IMR-90 (cell line): ENCODE data around the gene DMD. TPM values are rescaled to one million over a fixed set of nuclear protein-coding genes. Genes with fewer than 3 reads are reported as not detected.

ENCODE experiments used
- ATAC-seq: fragments of 200-7000 bp; cut with Tn5 transposase; 2 replicates; pipeline ENCODE4 v1.9.1; 2020; ENCODE audit warnings: low read depth, mild to moderate bottlenecking, moderate library complexity
- BruUV-seq: library from RNA; stranded (reverse); fragments of 400-500 nt; replicated peaks from 2 replicates; lab custom pipeline; 2021; lab: Mats Ljungman, UMichigan
- CTCF ChIA-PET: fragments of 300-600 bp; formaldehyde crosslinking; extraction: SDS; loops from one replicate; lab custom pipeline; 2021; ENCODE audit warnings: antibody characterized with exemption; lab: Yijun Ruan, JAX
- POLR2A ChIA-PET: fragments of 300-600 bp; sonication (Branson Sonifier 250); formaldehyde crosslinking; loops from one replicate; lab custom pipeline; 2022; ENCODE audit warnings: antibody characterized with exemption; ENCODE audit not compliant: unreplicated experiment; lab: Charles Lee
- DNase-seq: peaks from one replicate; pipeline ENCODE4 v3.0.0; 2013
- H2AFZ ChIP-seq: replicated peaks from 2 replicates; pipeline ENCODE3; 2013; ENCODE audit warnings: low read length, mild to moderate bottlenecking; ENCODE audit not compliant: poor library complexity
- H2AK5ac ChIP-seq: 2 replicates; pipeline ENCODE4 v1.6.1; 2013; ENCODE audit warnings: low read depth, low read length, inconsistent platforms
- H2AK9ac ChIP-seq: replicated peaks from 2 replicates; pipeline ENCODE3; 2013; ENCODE audit warnings: mild to moderate bottlenecking, low read depth, low read length, moderate library complexity; ENCODE audit not compliant: poor library complexity
- H2BK120ac ChIP-seq: 2 replicates; pipeline ENCODE4 v1.6.1; 2013; ENCODE audit warnings: low read depth, low read length, inconsistent platforms
- H2BK15ac ChIP-seq: 3 replicates; pipeline ENCODE4 v1.6.1; 2013; ENCODE audit warnings: low read depth, low read length, inconsistent platforms
- H2BK20ac ChIP-seq: 2 replicates; pipeline ENCODE4 v1.6.1; 2013; ENCODE audit warnings: low read depth, mild to moderate bottlenecking, inconsistent platforms, low read length, moderate library complexity
- H2BK5ac ChIP-seq: 2 replicates; pipeline ENCODE4 v1.6.1; 2013; ENCODE audit warnings: mild to moderate bottlenecking, low read depth, low read length, inconsistent platforms; ENCODE audit not compliant: poor library complexity, severe bottlenecking
- H3K14ac ChIP-seq: replicated peaks from 2 replicates; pipeline ENCODE4 v1.6.1; 2013; ENCODE audit warnings: low read depth, low read length, inconsistent platforms
- H3K18ac ChIP-seq: 2 replicates; pipeline ENCODE4 v1.6.1; 2013; ENCODE audit warnings: low read depth, low read length, control low read depth
- H3K23ac ChIP-seq: 2 replicates; pipeline ENCODE4 v1.6.1; 2013; ENCODE audit warnings: low read depth, low read length, inconsistent platforms
- H3K27ac ChIP-seq: 2 replicates; pipeline ENCODE4 v1.5.1; 2013; ENCODE audit warnings: mild to moderate bottlenecking, control low read depth, low read length; ENCODE audit not compliant: insufficient read depth
- H3K27me3 ChIP-seq: 2 replicates; pipeline ENCODE4 v1.6.1; 2013; ENCODE audit warnings: low read length; ENCODE audit not compliant: control insufficient read depth, insufficient read depth
- H3K36me3 ChIP-seq: 2 replicates; pipeline ENCODE4 v1.6.1; 2013; ENCODE audit warnings: low read length, mixed read lengths; ENCODE audit not compliant: control insufficient read depth, insufficient read depth
- H3K4ac ChIP-seq: 2 replicates; pipeline ENCODE4 v1.6.1; 2013; ENCODE audit warnings: low read depth, low read length, inconsistent platforms
- H3K4me1 ChIP-seq: 2 replicates; pipeline ENCODE4 v1.6.1; 2013; ENCODE audit warnings: low read length, mixed read lengths; ENCODE audit not compliant: control insufficient read depth, insufficient read depth
- H3K4me2 ChIP-seq: 2 replicates; pipeline ENCODE4 v1.6.1; 2013; ENCODE audit warnings: low read depth, mild to moderate bottlenecking, control low read depth, low read length, moderate library complexity
- H3K4me3 ChIP-seq: 2 replicates; pipeline ENCODE4 v1.5.1; 2013; ENCODE audit warnings: low read depth, mild to moderate bottlenecking, control low read depth, low read length, moderate library complexity; ENCODE audit not compliant: insufficient read depth
- H3K56ac ChIP-seq: 2 replicates; pipeline ENCODE4 v1.6.1; 2013; ENCODE audit warnings: low read length, inconsistent platforms; ENCODE audit not compliant: insufficient read depth; ENCODE audit errors: extremely low read depth
- H3K79me1 ChIP-seq, 2 experiments: 2 replicates each; pipeline ENCODE4 v1.6.1; 2013; ENCODE audit warnings: low read length in 2 of 2, inconsistent platforms in 1 of 2, low read depth in 1 of 2
- H3K9ac ChIP-seq: 2 replicates; pipeline ENCODE4 v1.6.1; 2013; ENCODE audit warnings: low read depth, low read length, control low read depth
- H3K9me1 ChIP-seq: 2 replicates; pipeline ENCODE4 v1.6.1; 2013; ENCODE audit warnings: low read length, inconsistent platforms; ENCODE audit not compliant: insufficient read depth
- H3K9me3 ChIP-seq: 2 replicates; pipeline ENCODE4 v1.6.1; 2013; ENCODE audit warnings: low read length; ENCODE audit not compliant: control insufficient read depth, insufficient read depth
- H4K20me1 ChIP-seq: 2 replicates; pipeline ENCODE4 v1.6.1; 2013; ENCODE audit warnings: low read length, inconsistent platforms; ENCODE audit not compliant: insufficient read depth
- H4K5ac ChIP-seq: 2 replicates; pipeline ENCODE4 v1.6.1; 2013; ENCODE audit warnings: mild to moderate bottlenecking, low read depth, low read length, control low read depth
- H4K8ac ChIP-seq, 2 experiments: 2 replicates each; pipeline ENCODE4 v1.6.1; 2013; ENCODE audit warnings: low read depth in 2 of 2, low read length in 2 of 2, control low read depth in 1 of 2, inconsistent platforms in 1 of 2
- H4K91ac ChIP-seq: 2 replicates; pipeline ENCODE4 v1.6.1; 2013; ENCODE audit warnings: low read depth, low read length, inconsistent platforms; ENCODE audit not compliant: insufficient read depth
- BHLHE40 ChIP-seq: fragments of 150-350 bp; IDR thresholded peaks from 2 replicates; pipeline ENCODE4 v1.6.1; 2016; ENCODE audit warnings: mild to moderate bottlenecking, low read depth, low read length
- CEBPB ChIP-seq: IDR thresholded peaks from 2 replicates; pipeline ENCODE4 v1.6.1; 2012; ENCODE audit warnings: low read depth, low read length, improper control_type of control experiment
- CHD1 ChIP-seq: IDR thresholded peaks from 2 replicates; pipeline ENCODE4 v1.6.1; 2012; ENCODE audit warnings: low read depth, low read length, improper control_type of control experiment
- FOS ChIP-seq: fragments of 150-350 bp; IDR thresholded peaks from 2 replicates; pipeline ENCODE4 v1.6.1; 2016; ENCODE audit warnings: low read depth, low read length
- MAZ ChIP-seq: IDR thresholded peaks from 2 replicates; pipeline ENCODE4 v1.6.1; 2012; ENCODE audit warnings: low read depth, mild to moderate bottlenecking, low read length, improper control_type of control experiment, moderate library complexity, borderline replicate concordance
- MXI1 ChIP-seq: IDR thresholded peaks from 2 replicates; pipeline ENCODE4 v1.6.1; 2012; ENCODE audit warnings: low read depth, mild to moderate bottlenecking, low read length, moderate library complexity, borderline replicate concordance
- NFE2L2 ChIP-seq: fragments of 150-350 bp; IDR thresholded peaks from 2 replicates; pipeline ENCODE4 v1.6.1; 2016; ENCODE audit warnings: low read depth, mild to moderate bottlenecking, low read length
- POLR2A ChIP-seq: IDR thresholded peaks from 2 replicates; pipeline ENCODE4 v1.6.1; 2012; ENCODE audit warnings: mild to moderate bottlenecking, low read depth, low read length
- RCOR1 ChIP-seq: IDR thresholded peaks from 2 replicates; pipeline ENCODE4 v1.6.1; 2012; ENCODE audit warnings: mild to moderate bottlenecking, low read length, improper control_type of control experiment; ENCODE audit not compliant: insufficient replicate concordance
- RFX5 ChIP-seq: IDR thresholded peaks from 2 replicates; pipeline ENCODE4 v1.8.0; 2012; ENCODE audit warnings: low read depth, mild to moderate bottlenecking, low read length, moderate library complexity
- WGBS, 2 experiments: methylation state at CpG; one replicate each; pipeline versions ENCODE4 v1.1.5 to v1.1.7; 2013; ENCODE audit warnings: missing lambda C conversion rate in 2 of 2; ENCODE audit not compliant: insufficient read length in 1 of 2; ENCODE audit errors: extremely low coverage in 2 of 2; 5-methylcytosine and 5-hydroxymethylcytosine counted together
- dilution Hi-C: fragments of 300-500 bp; cut with HindIII; formaldehyde crosslinking; loops from one replicate; pipeline ENCODE4 v1.14.3; 2018; ENCODE audit warnings: low sequenced_read_pairs; ENCODE audit not compliant: unreplicated experiment
- in situ Hi-C: fragments of 300-500 bp; cut with MboI; formaldehyde crosslinking; loops from 3 replicates; pipeline ENCODE4 v1.14.3; 2019; ENCODE audit warnings: low sequenced_read_pairs, inconsistent platforms, mixed read lengths
- intact Hi-C: fragments of 100-400 bp; cut with micrococcal nuclease; formaldehyde crosslinking; loops from 2 replicates; pipeline ENCODE4 v1.10.0; 2022
- polyA plus RNA-seq, 3 experiments: library from polyadenylated mRNA; depleted of rRNA; stranded (reverse); fragments of >200 nt; gene quantifications; 2 replicates each; pipeline ENCODE4 v1.2.3, GENCODE V29; 2012; ENCODE audit warnings: low replicate concordance in 1 of 3
- total RNA-seq: library from RNA; depleted of rRNA; stranded (reverse); fragments of >200 nt; gene quantifications from 2 replicates; pipeline ENCODE4 v1.2.3, GENCODE V29; 2012
- TF ChIP-seq, protein P1 (sequence below): fragments of 150-350 bp; IDR thresholded peaks from 2 replicates; pipeline ENCODE4 v1.6.1; 2017; ENCODE audit warnings: mild to moderate bottlenecking, antibody characterized with exemption, low read length, low read depth
- TF ChIP-seq, protein P2 (sequence below): fragments of 150-350 bp; IDR thresholded peaks from 2 replicates; pipeline ENCODE4 v1.6.1; 2016; ENCODE audit warnings: low read depth, mild to moderate bottlenecking, low read length, moderate library complexity, borderline replicate concordance

Gene DMD
- total and polyA plus RNA-seq, 2 of the 4 experiments (the other 2 are of a cell fraction) = 6.6 to 11.8 TPM

DNA sequence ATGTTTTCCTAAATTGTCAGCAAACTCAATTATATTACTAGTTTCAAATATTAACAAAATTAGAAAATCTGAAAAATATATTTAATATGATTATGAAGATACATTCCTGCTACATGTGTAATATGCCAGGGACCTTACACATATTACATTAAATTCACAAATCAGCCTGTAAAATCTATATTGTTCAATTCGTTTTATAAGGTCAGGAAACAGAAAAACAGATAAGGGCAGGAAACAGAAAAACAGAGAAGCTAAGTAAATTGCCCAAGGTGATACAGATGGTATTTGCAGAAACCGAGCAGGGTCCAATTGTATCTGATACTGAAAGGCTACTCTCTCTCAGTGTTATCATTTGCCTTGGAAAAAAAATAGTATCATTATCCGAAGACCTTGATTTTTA lies 739.0 kb downstream of the DMD start:
- no peaks in the 10 kb centered on the region for H3K9me3 ChIP-seq
- H2BK120ac ChIP-seq = no peak overlapping the region
- H3K27me3 ChIP-seq = no peaks in the 10 kb centered on the region
- H3K4me1 ChIP-seq = no peaks in the 10 kb centered on the region
- no peak overlapping the region for H2BK15ac ChIP-seq
- H3K79me1 ChIP-seq = no peaks in the 10 kb centered on the region
- H4K91ac ChIP-seq = no peak overlapping the region
- no peak overlapping the region for H3K56ac ChIP-seq
- no peak overlapping the region for H3K27ac ChIP-seq
- H4K8ac ChIP-seq = no peak overlapping the region
- BruUV-seq = no TSS peak
- TF ChIP-seq CHD1 (no peak), BHLHE40 (no peak), CEBPB (no peak), RCOR1 (no peak), NFE2L2 (no peak), POLR2A (no peak), MAZ (no peak), FOS (no peak), RFX5 (no peak), MXI1 (no peak)
- TF ChIP-seq, protein P1, sequence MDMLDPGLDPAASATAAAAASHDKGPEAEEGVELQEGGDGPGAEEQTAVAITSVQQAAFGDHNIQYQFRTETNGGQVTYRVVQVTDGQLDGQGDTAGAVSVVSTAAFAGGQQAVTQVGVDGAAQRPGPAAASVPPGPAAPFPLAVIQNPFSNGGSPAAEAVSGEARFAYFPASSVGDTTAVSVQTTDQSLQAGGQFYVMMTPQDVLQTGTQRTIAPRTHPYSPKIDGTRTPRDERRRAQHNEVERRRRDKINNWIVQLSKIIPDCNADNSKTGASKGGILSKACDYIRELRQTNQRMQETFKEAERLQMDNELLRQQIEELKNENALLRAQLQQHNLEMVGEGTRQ = no peak
- TF ChIP-seq, protein P2, sequence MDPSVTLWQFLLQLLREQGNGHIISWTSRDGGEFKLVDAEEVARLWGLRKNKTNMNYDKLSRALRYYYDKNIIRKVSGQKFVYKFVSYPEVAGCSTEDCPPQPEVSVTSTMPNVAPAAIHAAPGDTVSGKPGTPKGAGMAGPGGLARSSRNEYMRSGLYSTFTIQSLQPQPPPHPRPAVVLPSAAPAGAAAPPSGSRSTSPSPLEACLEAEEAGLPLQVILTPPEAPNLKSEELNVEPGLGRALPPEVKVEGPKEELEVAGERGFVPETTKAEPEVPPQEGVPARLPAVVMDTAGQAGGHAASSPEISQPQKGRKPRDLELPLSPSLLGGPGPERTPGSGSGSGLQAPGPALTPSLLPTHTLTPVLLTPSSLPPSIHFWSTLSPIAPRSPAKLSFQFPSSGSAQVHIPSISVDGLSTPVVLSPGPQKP = no peak
- H2AK5ac ChIP-seq = no peak overlapping the region
- no peak overlapping the region for H2BK5ac ChIP-seq
- ChIA-PET CTCF (no interaction called here), POLR2A (no interaction called here)
- no peak overlapping the region for H4K5ac ChIP-seq
- no peak overlapping the region for H2AK9ac ChIP-seq
- intact Hi-C loops (no loop called here), in situ Hi-C loops (no loop called here), dilution Hi-C loops (no loop called here)
- H3K9ac ChIP-seq = no peak overlapping the region
- H2BK20ac ChIP-seq = no peak overlapping the region
- H3K4ac ChIP-seq = no peak overlapping the region
- DNase-seq = no peak
- H4K20me1 ChIP-seq = no peaks in the 10 kb centered on the region
- no CpG with 5 or more reads among the region's 3 CpGs for WGBS, 2 experiments
- no peaks in the 10 kb centered on the region for H3K36me3 ChIP-seq
- H3K14ac ChIP-seq = no peak overlapping the region
- no peaks in the 10 kb centered on the region for H3K9me1 ChIP-seq
- H3K4me2 ChIP-seq = no peak overlapping the region
- H2AFZ ChIP-seq = no peak overlapping the region
- H3K18ac ChIP-seq = no peak overlapping the region
- no peak for ATAC-seq
- no peak overlapping the region for H3K23ac ChIP-seq
- H3K4me3 ChIP-seq = no peak overlapping the region
